ENCODE measurements around the gene PRPF38B. TPM values are rescaled to one million over a fixed set of nuclear protein-coding genes. Genes with fewer than 3 reads are reported as not detected.

The PRPF38B gene
- total and polyA plus RNA-seq, 9 of the 15 experiments (the other 6 are each of a cell fraction or from before 2014, with no cell fraction given): 25.3 to 85.5 (median 66.4) TPM

GRCh38 chr1:108692724-108693655, 880 bp downstream of the PRPF38B start (continued):
- peak; percentile 43 to 44 for TF ChIP-seq RAD21 (CRISPR knock-in tag; conservative IDR thresholded peaks at IDR 0.05 in 1 of 2, IDR thresholded peaks at IDR 0.05 in 1 of 2)
- TF ChIP-seq MCM3 (IDR thresholded peaks at IDR 0.05): no peak
- TF ChIP-seq TCF7 (IDR thresholded peaks at IDR 0.05; ENCODE audit: borderline replicate concordance): no peak
- no peak for TF ChIP-seq NR2C1 (IDR thresholded peaks at IDR 0.05)
- no peak for TF ChIP-seq NR2C1 (tag; IDR thresholded peaks at IDR 0.05)
- TF ChIP-seq CHD1 (IDR thresholded peaks at IDR 0.05; ENCODE audit: low read length): peak; percentile 61
- no peak for TF ChIP-seq ASH1L (IDR thresholded peaks at IDR 0.05; ENCODE audit: borderline replicate concordance, low read depth, partially characterized antibody)
- no peak for TF ChIP-seq BCOR (IDR thresholded peaks at IDR 0.05)
- no peak for TF ChIP-seq PHB2 (IDR thresholded peaks at IDR 0.05; ENCODE audit: low read depth)
- TF ChIP-seq CEBPG (CRISPR knock-in tag; IDR thresholded peaks at IDR 0.05): peak; percentile 6; the same call in 1 of the 2 replicates
- TF ChIP-seq CEBPG (tag; conservative IDR thresholded peaks at IDR 0.05 in 1 of 2, IDR thresholded peaks at IDR 0.05 in 1 of 2): no peak
- no peak for TF ChIP-seq RNF219 (CRISPR knock-in tag; IDR thresholded peaks at IDR 0.05)
- no peak for TF ChIP-seq CBX1 (IDR thresholded peaks at IDR 0.05; ENCODE audit: low read depth)
- no peak for TF ChIP-seq TRIM25 (IDR thresholded peaks at IDR 0.05; ENCODE audit: borderline replicate concordance)
- TF ChIP-seq WHSC1 (IDR thresholded peaks at IDR 0.05; ENCODE audit: low read length): peak; percentile 22
- 0 out of 2 replicates have a peak, but pooled peaks have one; percentile 6 for TF ChIP-seq TEAD4 (IDR thresholded peaks at IDR 0.05; ENCODE audit: low read length)
- TF ChIP-seq TEAD4 (CRISPR knock-in tag; IDR thresholded peaks at IDR 0.05; ENCODE audit: borderline replicate concordance): no peak
- TF ChIP-seq TSHZ1 (CRISPR knock-in tag; IDR thresholded peaks at IDR 0.05): no peak
- no peak for TF ChIP-seq MCM7 (IDR thresholded peaks at IDR 0.05)
- TF ChIP-seq VEZF1 (CRISPR knock-in tag; IDR thresholded peaks at IDR 0.05): peak; percentile 83

Data from K562 (cell line).